A673 (cell line): ENCODE data around the gene BRINP2. TPM values are rescaled to one million over a fixed set of nuclear protein-coding genes. Genes with fewer than 3 reads are reported as not detected.

Source experiments
- BruUV-seq: library from RNA; stranded (reverse); fragments of 400-500 nt; replicated peaks from 2 replicates; lab custom pipeline; 2021; lab: Mats Ljungman, UMichigan
- CTCF ChIA-PET: fragments of 300-600 bp; sonication (Branson Sonifier 250); formaldehyde crosslinking; loops from one replicate; lab custom pipeline; 2022; ENCODE audit warnings: antibody characterized with exemption; lab: Charles Lee
- POLR2A ChIA-PET: fragments of 300-600 bp; sonication (Branson Sonifier 250); formaldehyde crosslinking; loops from one replicate; lab custom pipeline; 2022; ENCODE audit warnings: antibody characterized with exemption; ENCODE audit not compliant: low non-redundant PET; lab: Charles Lee
- DNase-seq: peaks from one replicate; pipeline ENCODE4 v3.0.0-alpha.2; 2015; ENCODE audit warnings: low spot score
- H3K27ac ChIP-seq: fragments of 200-600 bp; sonication (generic); 2 replicates; pipeline ENCODE4 v1.5.1; 2016; ENCODE audit warnings: mixed run types, low read depth, mild to moderate bottlenecking, mixed read lengths, antibody characterized with exemption, low read length; ENCODE audit not compliant: poor library complexity, severe bottlenecking
- H3K27me3 ChIP-seq: fragments of 200-600 bp; sonication (generic); replicated peaks from 2 replicates; pipeline ENCODE4 v1.6.1; 2017; ENCODE audit warnings: mixed run types, low read depth, mild to moderate bottlenecking, mixed read lengths, antibody characterized with exemption, low read length; ENCODE audit not compliant: insufficient read depth, poor library complexity
- H3K36me3 ChIP-seq: fragments of 200-600 bp; sonication (generic); 2 replicates; pipeline ENCODE4 v1.6.1; 2016; ENCODE audit warnings: mixed run types, mild to moderate bottlenecking, mixed read lengths, antibody characterized with exemption, low read length; ENCODE audit not compliant: insufficient read depth, poor library complexity, severe bottlenecking
- H3K4me1 ChIP-seq: fragments of 200-600 bp; sonication (generic); 2 replicates; pipeline ENCODE4 v1.6.1; 2017; ENCODE audit warnings: mixed run types, mild to moderate bottlenecking, mixed read lengths, antibody characterized with exemption, low read length; ENCODE audit not compliant: insufficient read depth, poor library complexity, severe bottlenecking
- H3K4me3 ChIP-seq: fragments of 200-600 bp; sonication (generic); 2 replicates; pipeline ENCODE4 v1.5.1; 2016; ENCODE audit warnings: low read depth, mixed run types, mild to moderate bottlenecking, mixed read lengths, low read length; ENCODE audit not compliant: poor library complexity, severe bottlenecking
- H3K9me3 ChIP-seq: fragments of 200-600 bp; sonication (generic); 2 replicates; pipeline ENCODE4 v1.6.1; 2016; ENCODE audit warnings: mixed run types, low read depth, mild to moderate bottlenecking, mixed read lengths, antibody characterized with exemption, low read length; ENCODE audit not compliant: poor library complexity, severe bottlenecking
- EZH2 ChIP-seq: fragments of 200-600 bp; sonication (generic); IDR thresholded peaks from 2 replicates; pipeline ENCODE4 v1.6.1; 2017; ENCODE audit warnings: borderline replicate concordance, low read depth, mild to moderate bottlenecking, mixed read lengths, antibody characterized with exemption, low read length; ENCODE audit not compliant: poor library complexity, severe bottlenecking
- intact Hi-C: fragments of 100-400 bp; cut with micrococcal nuclease; formaldehyde crosslinking; loops from one replicate; pipeline ENCODE4 v1.10.0; 2022; ENCODE audit not compliant: unreplicated experiment
- total RNA-seq: library from RNA; stranded (reverse); gene quantifications from 2 replicates; pipeline ENCODE4 v1.2.3, GENCODE V29; 2021
- TF ChIP-seq, protein P1 (sequence below): fragments of 300-800, 200-600 bp; sonication (generic); conservative IDR thresholded peaks from 2 replicates; pipeline ENCODE4 v1.5.1; 2017; ENCODE audit warnings: low read depth, mild to moderate bottlenecking, antibody characterized with exemption, low read length, moderate library complexity, mixed read lengths

The BRINP2 gene
- total RNA-seq, 1 experiment from 2014 or later, result 0.67 TPM

DNA sequence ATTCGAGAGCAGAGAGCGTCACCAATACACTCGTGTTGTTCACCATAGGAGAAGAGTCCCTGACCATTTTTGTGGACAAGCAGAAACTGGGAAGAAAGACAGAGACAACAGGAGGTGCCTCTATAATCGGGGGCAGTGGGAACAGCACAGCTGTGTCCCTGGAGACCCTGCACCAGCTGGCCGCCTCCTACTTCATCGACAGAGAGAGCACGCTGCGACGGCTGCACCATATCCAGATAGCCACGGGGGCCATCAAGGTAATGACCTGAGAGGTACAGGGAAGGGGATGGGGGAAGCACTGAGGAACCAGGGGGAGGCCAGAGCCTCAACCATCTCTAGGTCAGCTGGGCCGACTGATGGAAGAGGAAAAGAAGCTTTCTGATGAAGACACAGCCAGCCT lies 86.4 kb downstream of the BRINP2 start:
- Histone ChIP-seq H3K27ac (no peak overlapping the region), H3K4me1 (peaks cover 10% of the 10 kb centered on the region), H3K36me3 (no peaks in the 10 kb centered on the region), H3K4me3 (no peak overlapping the region), H3K27me3 (no peaks in the 10 kb centered on the region), H3K9me3 (no peaks in the 10 kb centered on the region)
- CTCF ChIA-PET, result no interaction called here
- TF ChIP-seq, protein P1, sequence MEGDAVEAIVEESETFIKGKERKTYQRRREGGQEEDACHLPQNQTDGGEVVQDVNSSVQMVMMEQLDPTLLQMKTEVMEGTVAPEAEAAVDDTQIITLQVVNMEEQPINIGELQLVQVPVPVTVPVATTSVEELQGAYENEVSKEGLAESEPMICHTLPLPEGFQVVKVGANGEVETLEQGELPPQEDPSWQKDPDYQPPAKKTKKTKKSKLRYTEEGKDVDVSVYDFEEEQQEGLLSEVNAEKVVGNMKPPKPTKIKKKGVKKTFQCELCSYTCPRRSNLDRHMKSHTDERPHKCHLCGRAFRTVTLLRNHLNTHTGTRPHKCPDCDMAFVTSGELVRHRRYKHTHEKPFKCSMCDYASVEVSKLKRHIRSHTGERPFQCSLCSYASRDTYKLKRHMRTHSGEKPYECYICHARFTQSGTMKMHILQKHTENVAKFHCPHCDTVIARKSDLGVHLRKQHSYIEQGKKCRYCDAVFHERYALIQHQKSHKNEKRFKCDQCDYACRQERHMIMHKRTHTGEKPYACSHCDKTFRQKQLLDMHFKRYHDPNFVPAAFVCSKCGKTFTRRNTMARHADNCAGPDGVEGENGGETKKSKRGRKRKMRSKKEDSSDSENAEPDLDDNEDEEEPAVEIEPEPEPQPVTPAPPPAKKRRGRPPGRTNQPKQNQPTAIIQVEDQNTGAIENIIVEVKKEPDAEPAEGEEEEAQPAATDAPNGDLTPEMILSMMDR, result no peak
- DNase-seq, result no peak
- POLR2A ChIA-PET, result no interaction called here
- intact Hi-C loops, result no loop called here
- no TSS peak for BruUV-seq

DNA sequence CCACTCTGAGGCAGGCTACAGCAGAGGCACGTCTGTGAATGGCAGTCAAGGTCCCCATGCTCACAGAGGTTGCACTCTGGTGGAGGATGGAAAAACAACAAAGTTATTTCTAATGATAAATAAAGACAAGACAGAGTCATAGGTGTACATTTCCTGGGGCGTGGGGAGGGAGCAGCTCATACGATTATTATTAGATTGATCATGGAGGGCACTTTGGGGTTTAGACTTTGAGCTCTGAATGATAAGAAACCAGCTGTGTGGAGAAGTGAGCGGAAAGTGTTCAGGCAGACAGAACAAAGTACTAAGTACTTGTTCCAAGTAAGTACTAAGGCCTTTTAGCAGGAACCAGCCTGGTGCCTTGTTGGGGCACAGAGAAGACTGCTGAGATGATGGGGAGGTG lies 86.8 kb downstream of the BRINP2 start:
- BruUV-seq, result no TSS peak

DNA sequence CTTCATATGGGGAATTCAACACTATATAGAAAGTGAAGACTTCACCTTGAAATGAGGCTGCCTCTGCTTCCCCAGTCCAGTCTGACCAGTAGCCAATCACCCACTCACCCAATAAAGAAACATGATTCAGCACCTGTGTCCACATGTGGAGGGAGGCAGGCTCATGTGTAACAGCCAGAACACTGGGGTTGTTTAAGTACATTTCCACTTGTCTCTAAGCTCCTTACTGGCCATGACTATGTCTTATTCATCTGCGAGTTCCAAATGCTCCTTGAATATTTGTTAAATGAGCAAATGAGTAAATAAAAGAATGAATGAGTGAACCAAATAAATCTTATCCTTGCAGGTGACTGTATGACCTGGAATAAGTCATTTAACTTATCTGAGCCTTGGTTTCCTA lies 100.1 kb downstream of the BRINP2 start:
- no peaks in the 10 kb centered on the region for H3K27me3 ChIP-seq
- no peak for DNase-seq
- intact Hi-C loops, result no loop called here
- ChIA-PET CTCF (no interaction called here), POLR2A (no interaction called here)
- no peak overlapping the region for H3K4me3 ChIP-seq
- H3K27ac ChIP-seq, result no peak overlapping the region
- TF ChIP-seq, protein P1, result no peak
- no peak for TF ChIP-seq EZH2
- H3K4me1 ChIP-seq, result no peaks in the 10 kb centered on the region
- H3K9me3 ChIP-seq, result no peaks in the 10 kb centered on the region
- no TSS peak for BruUV-seq
- no peaks in the 10 kb centered on the region for H3K36me3 ChIP-seq

More for the DNA sequence above, 86.8 kb downstream of the BRINP2 start:
- H3K9me3 ChIP-seq, result no peaks in the 10 kb centered on the region
- DNase-seq, result no peak
- H3K36me3 ChIP-seq, result no peaks in the 10 kb centered on the region
- no peaks in the 10 kb centered on the region for H3K27me3 ChIP-seq
- H3K4me3 ChIP-seq, result no peak overlapping the region
- peaks cover 10% of the 10 kb centered on the region for H3K4me1 ChIP-seq
- CTCF ChIA-PET, result no interaction called here
- POLR2A ChIA-PET, result no interaction called here
- no peak for TF ChIP-seq EZH2
- TF ChIP-seq, protein P1, result no peak
- intact Hi-C loops, result no loop called here
- no peak overlapping the region for H3K27ac ChIP-seq
